Measurements from ENCODE around the gene PLXNA4.

- TF ChIP-seq POLR2AphosphoS5 (IDR thresholded peaks at IDR 0.05; ENCODE audit: low read depth, low read length): no peak
- no peak for TF ChIP-seq TAF1 (IDR thresholded peaks at IDR 0.05; ENCODE audit: borderline replicate concordance, insufficient read depth, low read length)
Measured at GRCh38 chr7:132145466-132145865, 430.8 kb downstream of the PLXNA4 start.
